ENCODE results near the gene EP400. TPM values are rescaled to one million over a fixed set of nuclear protein-coding genes. Genes with fewer than 3 reads are reported as not detected.
"Not testable (repeated sequence)": the region's sequence is repeated elsewhere in the genome, so short reads cannot be mapped to it uniquely, and the experiment has no call there.

Gene EP400
- total and polyA plus RNA-seq, 9 of the 15 experiments (the other 6 are each of a cell fraction or from before 2014, with no cell fraction given), result 4.5 to 58.0 (median 7.0) TPM

- TF ChIP-seq ZNF518B (CRISPR knock-in tag; IDR thresholded peaks at IDR 0.05) (no peak), USF2 (CRISPR knock-in tag; IDR thresholded peaks at IDR 0.05) (no peak), ZNF197 (CRISPR knock-in tag; IDR thresholded peaks at IDR 0.05; ENCODE audit: low read depth) (no peak), SAP30 (IDR thresholded peaks at IDR 0.05; ENCODE audit: borderline replicate concordance, insufficient read depth, low read depth, low read length, poor library complexity, severe bottlenecking) (no peak), STAT6 (CRISPR knock-in tag; IDR thresholded peaks at IDR 0.05) (no peak), NRF1 (conservative IDR thresholded peaks at IDR 0.05 in 1 of 2, IDR thresholded peaks at IDR 0.05 in 1 of 2) (no peak), ZBTB7A (IDR thresholded peaks at IDR 0.05; ENCODE audit: borderline replicate concordance, control insufficient read depth, low read depth, low read length) (peak; percentile 66; the same call in 1 of the 2 replicates), ZNF668 (CRISPR knock-in tag; IDR thresholded peaks at IDR 0.05) (no peak), NFATC3 (IDR thresholded peaks at IDR 0.05) (no peak)
Measured at GRCh38 chr12:131950182-131950913, 606 bp downstream of the EP400 start (continued).

GRCh38 chr12:131953810-131954209 is 4.1 kb downstream of the EP400 start:
- H3K9ac ChIP-seq (ENCODE audit: insufficient read depth in 1 of 2, low read depth in 2 of 2, low read length in 2 of 2); H3K4me3 ChIP-seq; H3K9me3 ChIP-seq (replicated peaks; ENCODE audit: control insufficient read depth, insufficient read depth, low read depth, low read length); H2AFZ ChIP-seq (ENCODE audit: low read depth, low read length); in situ Hi-C loops (cut with MboI); BruUV-seq (replicated peaks); FAIRE-seq; CTCF ChIA-PET (ENCODE audit: low intra/inter-chr PET ratio); intact Hi-C loops (cut with micrococcal nuclease); POLR2A ChIA-PET; H3K9me1 ChIP-seq (ENCODE audit: control insufficient read depth, insufficient read depth, low read length); DNase-seq (ENCODE audit: extremely low read depth in 1 of 4, low spot score in 3 of 4); H3K27ac ChIP-seq (ENCODE audit: extremely low read depth, low read depth, low read length); H3K4me2 ChIP-seq (ENCODE audit: insufficient read depth, low read length); ATAC-seq; H3K27me3 ChIP-seq (ENCODE audit: control insufficient read depth in 2 of 2, insufficient read depth in 2 of 2, low read length in 2 of 2): not testable (repeated sequence)
- 82% methylated on average over 9 of the region's 9 CpGs for WGBS (ENCODE audit: insufficient coverage, low coverage, missing lambda C conversion rate)
- Histone ChIP-seq H3K36me3 (ENCODE audit: control insufficient read depth, insufficient read depth, low read length) (peaks cover 13% of the 10 kb centered on the region; the same call in 2 of the 3 replicates), H4K20me1 (replicated peaks; ENCODE audit: control insufficient read depth, insufficient read depth, low read length) (peaks cover 36% of the 10 kb centered on the region), H3K79me2 (ENCODE audit: control insufficient read depth, insufficient read depth, low read length) (peaks cover 89% of the 10 kb centered on the region), H3K4me1 (replicated peaks in 1 of 2; ENCODE audit: control insufficient read depth in 2 of 2, insufficient read depth in 2 of 2, low read length in 2 of 2) (peaks cover 17 to 52% of the 10 kb centered on the region in 2 experiments; a peak in 4 of 5 replicates)
